DMS 273 (cell line): ENCODE results near the gene NHP2.
"Not testable (repeated sequence)": the region's sequence is repeated elsewhere in the genome, so short reads cannot be mapped to it uniquely, and the experiment has no call there.

Experiments used
- DNase-seq: peaks from one replicate; lab custom pipeline; 2025; ENCODE audit not compliant: unreplicated experiment; lab: John Stamatoyannopoulos, UW

The NHP2 gene

DNA sequence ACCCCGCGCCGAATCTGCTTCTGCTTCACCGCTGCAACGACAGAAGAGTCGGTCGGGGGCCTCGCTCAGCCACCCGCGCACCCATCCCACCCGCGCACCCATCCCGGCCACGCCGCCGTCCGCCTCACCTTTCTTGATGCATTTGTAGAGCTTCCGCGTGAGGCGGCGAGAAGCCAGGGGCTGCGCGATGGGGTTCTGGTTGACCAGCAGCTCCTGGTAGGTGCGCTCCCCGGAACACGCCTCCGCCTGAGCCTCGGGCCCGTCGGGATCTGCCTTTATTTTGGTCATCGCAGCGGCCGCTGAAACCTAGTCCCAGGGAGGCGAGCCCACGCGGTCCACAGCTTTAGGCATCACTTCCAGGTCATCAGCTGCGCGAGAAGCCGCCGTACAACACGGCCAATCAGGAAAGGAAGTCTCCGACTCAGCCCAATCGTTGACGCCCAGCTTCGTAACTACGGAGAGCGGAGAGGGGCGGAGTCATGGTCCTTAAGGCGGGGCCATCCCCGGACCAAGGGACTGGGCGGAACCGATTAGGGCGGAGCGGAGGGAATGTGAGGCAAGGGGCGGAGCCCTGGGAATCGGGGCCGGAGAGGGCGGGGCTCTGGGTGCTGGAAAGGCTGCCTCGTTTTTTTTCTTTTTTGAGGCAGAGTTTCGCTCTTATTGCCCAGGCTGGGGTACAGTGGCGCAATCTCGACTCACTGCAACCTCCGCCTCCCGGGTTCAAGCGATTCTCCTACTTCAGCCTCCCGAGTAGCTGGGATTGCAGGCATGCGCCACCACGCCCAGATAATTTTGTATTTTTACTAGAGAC is at the start of gene NHP2:
Gene NHP2, minus strand, starts transcription at position 356 of the 811 bp plus-strand sequence. Its CDS starts 68 bp downstream, at position 288.
- peak; percentile 99 for DNase-seq

DNA sequence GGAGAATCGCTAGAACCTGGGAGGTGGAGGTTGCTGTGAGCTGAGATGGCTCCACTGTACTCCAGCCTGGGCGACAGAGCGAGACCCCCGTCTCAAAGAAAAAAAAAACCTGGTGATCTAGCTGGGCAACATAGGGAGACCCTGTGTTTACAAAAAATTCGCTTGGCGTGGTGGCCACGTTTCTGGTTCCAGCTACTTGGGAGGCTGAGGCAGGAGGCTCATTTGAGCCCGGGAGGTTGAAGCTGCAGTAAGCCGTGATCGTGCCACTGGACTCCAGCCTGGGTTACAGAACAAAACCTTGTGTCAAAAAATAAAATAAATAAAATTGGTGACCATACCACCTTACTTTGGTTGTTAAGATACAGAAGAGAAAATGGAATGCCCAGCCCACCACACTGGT is 48.9 kb upstream of the NHP2 start:
- DNase-seq = no peak

DNA sequence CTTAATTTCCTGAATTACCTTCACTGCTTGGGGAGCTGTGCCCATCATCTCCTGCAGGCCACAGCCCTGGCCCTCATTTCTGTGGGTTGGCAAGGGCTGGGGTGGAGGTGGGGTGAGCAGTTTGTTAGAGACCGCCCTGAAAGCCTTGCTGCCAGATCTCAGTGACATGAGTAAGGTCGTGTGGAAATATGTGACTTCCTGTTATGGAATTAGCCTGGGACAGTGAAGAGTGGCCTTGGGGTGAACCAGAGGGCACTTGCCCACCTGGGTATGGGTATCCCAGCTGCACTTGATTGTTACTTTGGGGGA is 48.2 kb upstream of the NHP2 start:
- no peak for DNase-seq

DNA sequence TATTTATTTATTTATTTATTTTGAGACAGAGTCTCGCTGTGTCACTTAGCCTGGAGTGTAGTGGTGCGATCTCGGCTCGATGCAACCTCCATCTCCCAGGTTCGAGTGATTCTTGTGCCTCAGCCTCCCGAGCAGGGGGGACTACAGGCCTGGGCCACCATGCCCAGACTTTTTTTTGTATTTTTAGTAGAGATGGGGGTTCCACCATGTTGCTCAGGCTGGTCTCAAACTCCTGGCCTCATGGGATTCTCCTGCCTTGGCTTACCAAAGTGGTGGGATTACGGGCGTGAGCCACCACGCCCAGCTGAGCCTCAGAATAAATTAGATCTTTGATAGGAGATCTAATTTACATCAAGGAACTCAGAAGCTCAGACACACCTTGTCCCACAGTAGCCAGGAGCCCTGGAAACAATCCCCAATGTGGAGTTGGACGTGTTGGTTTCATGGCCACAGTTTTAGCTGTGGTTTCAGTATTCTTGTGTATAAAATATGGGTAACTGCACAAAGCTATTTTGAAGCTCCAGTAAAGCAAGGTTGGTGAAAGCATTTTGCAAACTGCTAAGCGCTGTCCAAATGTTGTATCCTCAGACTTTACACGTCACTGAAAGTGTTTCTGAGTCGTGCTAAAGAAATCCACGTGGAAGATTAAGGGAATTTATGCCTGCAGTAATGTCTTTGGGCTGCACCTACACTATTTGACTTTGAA is 47.7 kb upstream of the NHP2 start:
- no peak for DNase-seq

DNA sequence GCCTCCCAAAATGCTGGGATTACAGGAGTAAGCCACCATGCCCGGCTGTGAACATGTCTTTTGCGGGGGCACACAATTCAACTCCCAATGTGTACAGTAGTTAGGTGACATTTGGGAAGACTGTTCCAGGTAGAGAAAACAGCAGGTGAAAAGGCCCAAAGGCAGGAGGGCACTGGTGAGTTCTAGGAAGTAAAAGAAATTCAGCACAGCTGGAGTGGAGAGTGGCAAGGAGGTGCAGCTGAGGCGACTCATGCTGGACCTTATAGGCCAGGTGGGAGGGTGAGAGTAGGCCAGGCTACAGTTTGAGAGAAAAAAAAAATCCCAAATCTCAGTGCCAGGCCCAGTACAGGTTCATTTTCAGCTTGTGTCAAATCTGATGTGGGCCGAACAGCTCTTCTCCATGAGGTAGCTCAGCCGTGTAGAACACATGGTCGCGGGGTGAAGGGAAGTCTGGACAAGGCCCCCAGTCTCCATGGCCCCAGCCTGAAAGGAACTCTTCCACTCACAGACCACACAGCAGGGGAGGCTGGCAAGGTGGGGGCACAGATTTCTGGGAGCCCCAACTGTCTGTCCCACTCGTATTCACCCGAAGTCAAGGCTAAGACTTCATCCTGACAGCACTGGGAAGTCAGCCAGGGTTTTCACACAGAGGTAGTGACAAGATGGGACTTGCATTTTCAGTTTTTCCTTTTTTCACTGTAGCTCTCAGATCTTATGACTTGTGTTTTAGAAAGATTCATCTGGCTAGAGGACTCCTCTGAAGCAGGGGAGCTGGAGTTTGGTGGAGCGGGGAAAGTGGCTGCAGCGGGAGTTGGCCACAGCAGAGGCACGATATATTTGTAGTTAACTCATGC is 46.1 kb upstream of the NHP2 start:
- peak; percentile 56 for DNase-seq

DNA sequence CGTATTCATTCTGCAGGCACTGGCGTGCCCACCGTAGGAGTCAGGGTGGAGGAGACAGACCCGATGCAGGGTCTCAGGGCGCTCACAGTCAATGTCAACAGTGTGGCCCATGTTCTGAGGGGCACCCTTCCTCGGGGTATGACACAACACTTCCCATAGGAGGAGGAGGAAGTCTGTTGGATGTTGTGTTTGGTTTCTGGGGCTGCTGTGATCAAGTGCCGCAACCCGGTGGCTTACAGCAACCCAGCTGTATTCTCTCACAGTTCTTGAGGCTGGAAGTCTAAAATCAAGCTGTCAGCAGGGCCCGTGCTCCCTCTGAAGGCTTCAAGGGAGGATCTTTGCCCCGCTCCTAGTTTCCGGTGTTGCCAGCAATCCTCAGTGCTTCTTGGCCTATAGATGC is 45.0 kb upstream of the NHP2 start:
- DNase-seq = no peak

GRCh38 chr5:178198151-178198550 is 44.5 kb upstream of the NHP2 start:
- not testable (repeated sequence) for DNase-seq

- DNase-seq = no peak
These were observed 43.3 kb upstream of the NHP2 start for GRCh38 chr5:178196986-178197385.

DNA sequence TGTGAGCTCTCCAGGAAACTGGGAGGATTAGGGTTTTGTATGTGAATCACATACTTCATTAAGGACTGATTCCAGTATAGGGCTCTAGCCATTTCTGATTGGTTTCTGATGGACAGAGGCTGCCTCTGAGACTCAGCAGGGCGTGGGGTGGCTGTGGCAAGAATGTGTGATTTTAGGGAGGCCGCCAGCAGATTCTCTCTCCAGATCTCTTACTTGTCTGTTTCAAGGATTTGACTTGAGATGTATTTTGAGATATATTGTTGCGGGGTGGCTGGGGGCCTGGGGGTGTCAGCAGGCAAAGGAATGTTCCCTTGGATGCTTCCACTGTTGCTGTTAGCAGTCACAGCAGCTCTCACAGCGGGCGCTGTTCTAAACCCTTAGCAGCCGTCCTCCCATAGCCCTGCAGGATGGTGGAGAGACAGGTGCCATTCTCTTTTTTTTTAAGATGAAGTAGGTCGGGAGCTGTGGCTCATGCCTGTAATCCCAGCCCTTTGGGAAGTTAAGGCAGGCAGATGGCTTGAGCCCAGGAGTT is 42.7 kb upstream of the NHP2 start:
- DNase-seq = no peak

- no peak for DNase-seq
These were observed 40.3 kb upstream of the NHP2 start for GRCh38 chr5:178194026-178194425.

DNA sequence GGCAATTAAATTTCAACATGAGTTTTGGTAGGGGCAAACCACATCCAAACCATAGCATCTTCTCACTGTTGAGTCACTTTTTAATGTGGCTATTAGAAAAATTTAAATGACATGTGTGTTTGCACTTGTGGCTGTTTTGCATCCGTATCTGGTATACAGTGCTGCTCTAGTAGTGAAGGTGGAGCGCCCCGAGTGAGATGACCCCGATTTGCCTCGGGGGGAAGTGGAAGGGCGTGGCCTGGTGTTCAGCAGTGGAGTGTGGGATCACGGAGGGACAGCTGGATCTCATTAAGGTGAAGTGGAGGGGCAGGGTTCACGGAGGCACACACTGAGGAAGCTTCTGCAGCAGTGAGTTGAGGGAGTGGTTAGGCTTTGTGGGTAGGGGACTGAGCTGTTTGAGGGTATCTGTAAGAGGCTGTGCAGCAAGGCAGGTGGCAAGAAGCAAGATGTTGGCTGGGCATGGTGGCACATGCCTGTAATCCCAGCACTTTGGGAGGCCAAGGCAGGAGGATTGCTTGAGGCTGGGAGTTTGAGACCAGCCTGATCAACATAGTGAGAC is 39.6 kb upstream of the NHP2 start:
- DNase-seq = no peak

- DNase-seq = no peak
These were observed 39.1 kb upstream of the NHP2 start for GRCh38 chr5:178192787-178193186.

- no peak for DNase-seq
These were observed 38.6 kb upstream of the NHP2 start for GRCh38 chr5:178192244-178192643.

DNA sequence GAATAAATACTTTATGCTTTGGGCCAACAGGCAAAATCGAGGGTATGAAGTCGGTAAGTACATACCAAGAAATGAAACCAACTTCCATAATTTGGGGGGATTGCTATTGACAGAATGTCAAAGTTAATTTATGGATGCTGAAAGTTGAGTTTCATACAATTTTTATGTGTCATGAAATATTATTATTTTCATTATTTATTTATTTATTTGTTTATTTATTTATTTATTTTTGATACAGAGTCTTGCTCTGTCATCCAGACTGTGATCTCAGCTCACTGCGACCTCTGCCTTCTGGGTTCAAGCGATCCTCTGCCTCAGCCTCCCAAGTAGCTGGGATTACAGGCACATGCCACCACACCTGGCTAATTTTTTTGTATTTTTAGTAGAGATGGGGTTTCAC is 38.0 kb upstream of the NHP2 start:
- no peak for DNase-seq

DNA sequence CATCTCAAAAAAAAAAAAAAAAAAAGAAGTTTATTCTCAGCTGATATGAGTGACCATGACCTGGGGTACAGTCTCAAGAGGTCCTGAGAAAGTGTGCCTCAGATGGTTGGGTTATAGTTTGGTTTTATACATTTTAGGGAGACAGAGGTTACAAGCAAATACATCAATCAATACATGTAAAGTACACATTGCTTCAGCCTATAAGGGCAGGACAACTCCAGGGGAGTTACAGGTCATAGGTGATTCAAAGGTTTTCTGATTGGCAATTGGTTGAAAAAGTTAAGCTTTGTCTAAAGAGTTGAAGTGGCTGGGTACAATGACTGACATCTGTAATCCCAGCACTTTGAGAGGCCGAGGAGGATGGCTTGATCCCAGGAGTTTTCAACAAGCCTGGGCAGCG is 35.7 kb upstream of the NHP2 start:
- no peak for DNase-seq

GRCh38 chr5:178187014-178187413 is 33.3 kb upstream of the NHP2 start, which contains the start of gene GMCL2:
TSS of gene GMCL2 (minus strand) at chr5:178187371. CDS start at chr5:178187299, 72 bp downstream.
- DNase-seq = no peak

DNA sequence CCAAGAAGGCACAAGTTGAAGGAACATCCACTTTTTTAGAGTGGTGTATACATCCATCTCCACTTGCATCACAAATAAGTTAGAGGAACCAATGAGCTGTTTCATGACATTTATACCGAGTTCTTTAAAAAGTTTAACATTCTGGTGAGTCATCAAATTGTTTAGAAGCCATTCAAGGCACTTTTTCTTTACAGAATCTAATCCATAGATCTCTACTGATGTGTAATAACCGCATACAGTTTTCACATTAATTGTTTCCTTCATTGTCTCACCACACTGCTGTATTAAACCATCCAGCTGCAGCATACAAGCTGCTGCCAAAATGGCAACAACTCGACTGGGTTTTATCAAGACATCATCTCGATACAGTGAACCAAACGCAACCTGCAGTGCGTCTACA is 32.7 kb upstream of the NHP2 start:
- DNase-seq = no peak

GRCh38 chr5:178182158-178182876 is 28.6 kb upstream of the NHP2 start:
- DNase-seq = no peak

GRCh38 chr5:178180141-178180863 is 26.6 kb upstream of the NHP2 start:
- DNase-seq = no peak

- no peak for DNase-seq
These were observed 23.9 kb upstream of the NHP2 start for GRCh38 chr5:178177569-178177968.
